HG03066 (cell line): ENCODE measurements around the gene CACNA1E.
A peak's percentile ranks its signal among the peaks of the same experiment; 100 is the strongest.

Source experiments
- ATAC-seq: cut with Tn5 transposase; IDR thresholded peaks from one replicate; pipeline ENCODE4 v1.9.1; 2021; ENCODE audit warnings: low read depth; ENCODE audit not compliant: unreplicated experiment

The CACNA1E gene

GRCh38 chr1:181748013-181748412 lies 264.7 kb downstream of the CACNA1E start:
- ATAC-seq = no peak

- ATAC-seq = no peak
Measured at GRCh38 chr1:181754103-181754502, 270.8 kb downstream of the CACNA1E start.

GRCh38 chr1:181759481-181759880 lies 276.2 kb downstream of the CACNA1E start:
- ATAC-seq = no peak

- no peak for ATAC-seq
Measured at GRCh38 chr1:181763736-181764135, 280.4 kb downstream of the CACNA1E start.

- no peak for ATAC-seq
Measured at GRCh38 chr1:181765451-181766026, 282.2 kb downstream of the CACNA1E start.

GRCh38 chr1:181767001-181767708 lies 283.8 kb downstream of the CACNA1E start:
- ATAC-seq = no peak

GRCh38 chr1:181768211-181768929 lies 285.1 kb downstream of the CACNA1E start:
- ATAC-seq = peak; percentile 90

- no peak for ATAC-seq
Measured at GRCh38 chr1:181768930-181769280, 285.6 kb downstream of the CACNA1E start.

GRCh38 chr1:181769846-181770245 lies 286.5 kb downstream of the CACNA1E start:
- no peak for ATAC-seq

- ATAC-seq = no peak
Measured at GRCh38 chr1:181772714-181773113, 289.4 kb downstream of the CACNA1E start.

GRCh38 chr1:181776044-181776443 lies 292.7 kb downstream of the CACNA1E start:
- no peak for ATAC-seq

GRCh38 chr1:181777286-181777685 lies 294.0 kb downstream of the CACNA1E start:
- no peak for ATAC-seq

GRCh38 chr1:181777812-181778211 lies 294.5 kb downstream of the CACNA1E start:
- ATAC-seq = no peak

- no peak for ATAC-seq
Measured at GRCh38 chr1:181778640-181779260, 295.4 kb downstream of the CACNA1E start.

- no peak for ATAC-seq
Measured at GRCh38 chr1:181779343-181779742, 296.0 kb downstream of the CACNA1E start.

- ATAC-seq = no peak
Measured at GRCh38 chr1:181783208-181783607, 299.9 kb downstream of the CACNA1E start.

GRCh38 chr1:181784039-181784683 lies 300.8 kb downstream of the CACNA1E start:
- no peak for ATAC-seq

GRCh38 chr1:181789395-181789794 lies 306.1 kb downstream of the CACNA1E start:
- ATAC-seq = no peak

GRCh38 chr1:181791721-181792120 lies 308.4 kb downstream of the CACNA1E start:
- ATAC-seq = no peak

GRCh38 chr1:181793831-181794230 lies 310.5 kb downstream of the CACNA1E start:
- no peak for ATAC-seq

- ATAC-seq = no peak
Measured at GRCh38 chr1:181794332-181794731, 311.0 kb downstream of the CACNA1E start.
